WI38 (cell line): Measurements from ENCODE around the gene EVA1C.
"Not testable (repeated sequence)": the region's sequence is repeated elsewhere in the genome, so short reads cannot be mapped to it uniquely, and the experiment has no call there.

Experiments
- H3K4me3 ChIP-seq: 2 replicates; pipeline ENCODE4 v1.5.1; 2011; ENCODE audit warnings: low read depth, mild to moderate bottlenecking, control low read depth, low read length
- CTCF ChIP-seq: IDR thresholded peaks from 2 replicates; pipeline ENCODE4 v1.5.1; 2012; ENCODE audit warnings: low read depth, mild to moderate bottlenecking, control low read depth, low read length

Gene EVA1C

GRCh38 chr21:32426592-32427051, 14.1 kb downstream of the EVA1C start:
- H3K4me3 ChIP-seq = no peak overlapping the region
- TF ChIP-seq CTCF = no peak

DNA sequence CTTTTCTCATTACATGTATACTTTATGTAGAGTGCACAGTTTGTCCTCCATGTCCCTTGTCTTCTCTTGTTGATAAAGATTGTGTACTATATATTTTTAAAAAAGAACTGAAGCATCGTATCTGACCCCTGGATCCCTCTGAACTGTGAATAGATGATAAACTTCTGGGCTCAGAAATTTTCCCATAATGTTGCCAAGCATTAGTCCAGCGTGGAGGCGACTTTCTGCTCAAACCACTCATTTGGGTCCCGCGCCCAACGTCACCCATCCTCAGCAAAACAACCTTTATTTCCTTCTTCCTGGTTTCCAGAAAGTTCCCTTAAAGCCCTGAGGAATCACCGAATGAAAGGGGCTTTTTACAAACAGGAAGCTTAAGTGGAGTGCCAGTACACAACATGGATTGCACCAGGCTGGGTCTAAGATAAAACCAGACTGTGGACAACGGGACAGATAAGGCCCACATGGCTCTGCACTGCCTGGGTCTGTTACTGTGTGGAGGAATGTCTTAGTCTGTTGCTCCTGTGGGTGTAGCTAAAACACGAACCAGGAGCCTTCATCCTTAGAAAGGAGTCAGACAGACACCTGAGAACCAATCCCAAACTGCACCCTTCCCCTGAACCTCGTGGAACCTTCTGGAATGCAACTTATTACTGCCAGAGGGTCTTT, 15.6 kb downstream of the EVA1C start:
- TF ChIP-seq CTCF = no peak
- H3K4me3 ChIP-seq = no peak overlapping the region

- not testable (repeated sequence) for H3K4me3 ChIP-seq
These were observed 20.6 kb downstream of the EVA1C start for GRCh38 chr21:32432982-32433660.

- TF ChIP-seq CTCF = no peak
- no peak overlapping the region for H3K4me3 ChIP-seq
These were observed 25.2 kb downstream of the EVA1C start for GRCh38 chr21:32437729-32438128.

- no peak for TF ChIP-seq CTCF
- no peak overlapping the region for H3K4me3 ChIP-seq
These were observed 30.2 kb downstream of the EVA1C start for GRCh38 chr21:32442566-32443318.

DNA sequence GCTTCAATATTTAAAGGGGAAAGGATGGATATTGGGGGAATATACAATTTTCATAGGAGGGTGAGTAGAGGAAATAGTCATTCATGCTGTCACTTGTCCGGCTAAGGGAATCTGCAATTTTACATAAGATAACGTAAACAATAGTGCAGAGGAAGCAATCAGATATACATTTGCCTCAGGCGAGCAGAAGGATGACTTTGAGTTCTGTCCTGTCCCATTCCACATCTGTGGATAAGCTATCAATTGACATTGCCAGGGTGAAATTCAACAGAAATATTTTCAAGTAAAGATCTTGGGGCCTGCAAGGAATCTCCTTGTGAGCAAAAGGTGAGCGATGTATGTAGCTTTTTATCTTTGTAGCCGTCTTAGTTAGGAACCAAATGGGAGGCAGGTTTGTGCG, 32.6 kb downstream of the EVA1C start:
- no peak for TF ChIP-seq CTCF
- H3K4me3 ChIP-seq = no peak overlapping the region

- not testable (repeated sequence) for H3K4me3 ChIP-seq
These were observed 33.9 kb downstream of the EVA1C start for GRCh38 chr21:32446440-32446839.

- H3K4me3 ChIP-seq = no peak overlapping the region
- no peak for TF ChIP-seq CTCF
These were observed 34.7 kb downstream of the EVA1C start for GRCh38 chr21:32447224-32447623.
